Measurements from ENCODE around the gene ACKR2. TPM values are rescaled to one million over a fixed set of nuclear protein-coding genes. Genes with fewer than 3 reads are reported as not detected.
A peak's percentile ranks its signal among the peaks of the same experiment; 100 is the strongest.

Gene ACKR2
- total RNA-seq, 1 experiment from 2014 or later: not detected

DNA sequence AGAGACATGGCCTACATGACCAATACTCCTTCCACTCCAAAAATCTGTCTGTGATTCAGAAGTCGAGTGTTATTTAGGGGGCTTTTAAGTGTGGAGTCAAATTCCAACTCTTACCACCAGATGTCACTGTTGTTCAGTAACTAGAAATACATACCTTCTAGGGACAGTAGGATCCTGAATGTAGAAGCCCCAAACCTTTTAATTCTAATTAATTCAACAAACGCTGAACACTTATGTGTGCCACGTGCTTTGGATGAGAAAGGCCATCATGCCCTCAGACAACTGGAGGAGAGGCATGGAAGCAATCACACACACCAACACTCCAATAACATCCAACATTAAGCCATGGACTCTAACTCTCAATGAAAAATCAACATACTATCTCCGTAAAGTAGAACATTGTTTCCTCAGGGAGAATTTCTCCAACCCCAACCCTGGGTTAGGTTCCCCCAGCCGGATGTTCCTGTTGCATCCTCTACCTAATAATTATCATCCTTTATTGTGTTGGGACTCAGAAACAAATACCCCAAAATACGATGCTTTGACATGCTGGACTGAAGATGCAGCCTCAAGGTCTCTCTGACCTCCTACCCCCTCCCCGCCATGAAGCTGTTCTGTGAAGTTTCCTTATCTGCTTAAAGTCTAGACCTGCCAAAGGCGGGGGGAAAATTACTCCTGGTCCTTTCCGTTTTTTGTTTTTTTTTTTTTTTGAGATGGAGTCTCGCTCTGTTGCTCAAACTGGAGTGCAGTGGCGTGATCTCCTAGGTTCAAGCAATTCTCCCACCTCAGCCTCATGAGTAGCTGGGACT is 28.1 kb upstream of the ACKR2 start:
- Histone ChIP-seq H4K8ac (replicated peaks; ENCODE audit: insufficient read length, low read depth, low read length) (no peak overlapping the region), H3K27me3 (ENCODE audit: insufficient read depth, low read length) (no peaks in the 10 kb centered on the region), H3K4me2 (ENCODE audit: insufficient read depth, insufficient read length, low read length) (no peak overlapping the region), H4K91ac (ENCODE audit: insufficient read length, low read depth, low read length) (no peak overlapping the region), H3T11ph (ENCODE audit: low read length) (no peak overlapping the region), H3K14ac (ENCODE audit: insufficient read depth, low read length) (no peak overlapping the region), H3K79me1 (ENCODE audit: insufficient read depth, low read depth, low read length, poor library complexity, severe bottlenecking) (no peaks in the 10 kb centered on the region), H2AFZ (ENCODE audit: low read length) (no peak overlapping the region), H2AK5ac (ENCODE audit: insufficient read length, low read length) (no peak overlapping the region), H4K20me1 (ENCODE audit: control insufficient read depth, insufficient read depth, insufficient read length) (no peaks in the 10 kb centered on the region), H3K56ac (ENCODE audit: insufficient read length, low read depth, low read length) (no peak overlapping the region), H3K4ac (ENCODE audit: low read depth, low read length) (no peak overlapping the region), H3K79me2 (ENCODE audit: insufficient read depth, low read length) (no peaks in the 10 kb centered on the region), H3K4me1 (ENCODE audit: insufficient read depth, low read length) (no peaks in the 10 kb centered on the region), H2BK5ac (ENCODE audit: insufficient read length, low read length) (no peak overlapping the region), H3K9me3 (ENCODE audit: control insufficient read depth, low read depth, low read length) (no peaks in the 10 kb centered on the region), H3K9ac (ENCODE audit: extremely low read depth, insufficient read length, low read length) (no peak overlapping the region), H4K5ac (ENCODE audit: insufficient read length, low read depth, low read length) (no peak overlapping the region), H2BK120ac (ENCODE audit: low read depth, low read length, poor library complexity, severe bottlenecking) (no peak overlapping the region), H3K18ac (ENCODE audit: insufficient read length, low read depth, low read length) (no peak overlapping the region), H2BK12ac (ENCODE audit: insufficient read length, low read depth, low read length) (no peak overlapping the region), H3K23ac (ENCODE audit: insufficient read length, low read depth, low read length) (no peak overlapping the region), H2BK20ac (ENCODE audit: low read depth, low read length, poor library complexity, severe bottlenecking) (no peak overlapping the region), H3K27ac (ENCODE audit: insufficient read length, low read depth, low read length) (no peak overlapping the region), H2BK15ac (ENCODE audit: low read depth, low read length) (no peak overlapping the region), H3K23me2 (ENCODE audit: insufficient read length, low read depth, low read length, poor library complexity, severe bottlenecking) (no peaks in the 10 kb centered on the region)
- peaks cover 4 to 26% (median 18%) of the 10 kb centered on the region in 3 experiments; a peak in 6 of 7 replicates for H3K36me3 Mint-ChIP-seq (ENCODE audit: insufficient read depth in 1 of 3, low read depth in 3 of 3)
- H3K4me1 Mint-ChIP-seq: peaks cover 0 to 4% of the 10 kb centered on the region in 2 experiments; a peak in 2 of 4 replicates
- H3K9me3 Mint-ChIP-seq: no peaks in the 10 kb centered on the region
- peak overlapping the region; percentile 20 to 86 (median 57); a peak in 4 of 7 replicates for H3K27ac Mint-ChIP-seq
- H3K27me3 Mint-ChIP-seq (ENCODE audit: low read depth): no peaks in the 10 kb centered on the region
- no peak overlapping the region for H3K4me3 Mint-ChIP-seq
- DNase-seq: no peak
- WGBS (ENCODE audit: extremely low coverage, insufficient read length, low lambda C conversion rate): no CpG with 5 or more reads among the region's 11 CpGs
- TF ChIP-seq, protein P1, sequence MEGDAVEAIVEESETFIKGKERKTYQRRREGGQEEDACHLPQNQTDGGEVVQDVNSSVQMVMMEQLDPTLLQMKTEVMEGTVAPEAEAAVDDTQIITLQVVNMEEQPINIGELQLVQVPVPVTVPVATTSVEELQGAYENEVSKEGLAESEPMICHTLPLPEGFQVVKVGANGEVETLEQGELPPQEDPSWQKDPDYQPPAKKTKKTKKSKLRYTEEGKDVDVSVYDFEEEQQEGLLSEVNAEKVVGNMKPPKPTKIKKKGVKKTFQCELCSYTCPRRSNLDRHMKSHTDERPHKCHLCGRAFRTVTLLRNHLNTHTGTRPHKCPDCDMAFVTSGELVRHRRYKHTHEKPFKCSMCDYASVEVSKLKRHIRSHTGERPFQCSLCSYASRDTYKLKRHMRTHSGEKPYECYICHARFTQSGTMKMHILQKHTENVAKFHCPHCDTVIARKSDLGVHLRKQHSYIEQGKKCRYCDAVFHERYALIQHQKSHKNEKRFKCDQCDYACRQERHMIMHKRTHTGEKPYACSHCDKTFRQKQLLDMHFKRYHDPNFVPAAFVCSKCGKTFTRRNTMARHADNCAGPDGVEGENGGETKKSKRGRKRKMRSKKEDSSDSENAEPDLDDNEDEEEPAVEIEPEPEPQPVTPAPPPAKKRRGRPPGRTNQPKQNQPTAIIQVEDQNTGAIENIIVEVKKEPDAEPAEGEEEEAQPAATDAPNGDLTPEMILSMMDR (conservative IDR thresholded peaks at IDR 0.05): peak; percentile 78
